ENCODE data around the gene CDC20B. TPM values are rescaled to one million over a fixed set of nuclear protein-coding genes. Genes with fewer than 3 reads are reported as not detected.
"Not testable (repeated sequence)": the region's sequence is repeated elsewhere in the genome, so short reads cannot be mapped to it uniquely, and the experiment has no call there.

CDC20B gene
- total RNA-seq, 1 experiment from 2014 or later = not detected

- Histone ChIP-seq H3K9me3 (0 out of 2 replicates have a peak, but pooled peaks cover 2% of the 10 kb centered on the region), H3K4me3 (no peak overlapping the region), H3K27me3 (no peaks in the 10 kb centered on the region), H3K36me3 (no peaks in the 10 kb centered on the region)
- DNase-seq = no peak
Measured at GRCh38 chr5:55134053-55134722, 38.8 kb downstream of the CDC20B start.

- no peaks in the 10 kb centered on the region for H3K36me3 ChIP-seq
- H3K4me3 ChIP-seq = no peak overlapping the region
- no peaks in the 10 kb centered on the region for H3K9me3 ChIP-seq
- peaks cover 5% of the 10 kb centered on the region; the same call in 1 of the 2 replicates for H3K27me3 ChIP-seq
- no peak for DNase-seq
Measured at GRCh38 chr5:55123365-55123764, 49.6 kb downstream of the CDC20B start.

- no peaks in the 10 kb centered on the region for H3K36me3 ChIP-seq
- H3K27me3 ChIP-seq = peaks cover 8% of the 10 kb centered on the region; the same call in 1 of the 2 replicates
- no peak overlapping the region for H3K4me3 ChIP-seq
- H3K9me3 ChIP-seq = no peaks in the 10 kb centered on the region
- DNase-seq = no peak
Measured at GRCh38 chr5:55114061-55114460, 58.9 kb downstream of the CDC20B start.

DNA sequence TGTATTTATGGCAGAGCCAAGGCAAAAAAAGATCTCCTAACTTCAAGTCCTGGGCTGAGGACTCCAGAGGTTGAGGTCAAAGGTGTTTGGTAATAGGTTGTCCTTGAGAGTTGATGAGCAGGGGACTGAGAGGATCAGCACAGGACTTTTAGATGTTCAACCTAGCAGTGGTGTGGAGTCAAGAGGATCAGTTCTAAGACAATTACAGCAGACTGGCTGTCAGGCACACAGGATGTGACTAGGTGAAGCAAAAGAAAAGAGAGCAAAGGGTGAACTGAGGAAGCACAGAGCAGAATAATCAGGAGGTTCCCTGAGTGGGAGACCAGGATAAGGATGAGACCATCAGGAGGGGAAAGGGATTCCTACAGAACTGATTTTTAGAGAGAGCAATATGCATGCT, 59.6 kb downstream of the CDC20B start:
- DNase-seq = no peak
- no peaks in the 10 kb centered on the region for H3K36me3 ChIP-seq
- H3K9me3 ChIP-seq = no peaks in the 10 kb centered on the region
- peaks cover 8% of the 10 kb centered on the region; the same call in 1 of the 2 replicates for H3K27me3 ChIP-seq
- H3K4me3 ChIP-seq = no peak overlapping the region

GRCh38 chr5:55110217-55110616, 62.8 kb downstream of the CDC20B start:
- no peaks in the 10 kb centered on the region for H3K9me3 ChIP-seq
- H3K4me3 ChIP-seq = no peak overlapping the region
- H3K36me3 ChIP-seq = no peaks in the 10 kb centered on the region
- peaks cover 8% of the 10 kb centered on the region; the same call in 1 of the 2 replicates for H3K27me3 ChIP-seq
- DNase-seq = no peak

GRCh38 chr5:55108661-55109060, 64.3 kb downstream of the CDC20B start:
- Histone ChIP-seq H3K9me3 (no peaks in the 10 kb centered on the region), H3K27me3 (peaks cover 8% of the 10 kb centered on the region; the same call in 1 of the 2 replicates), H3K4me3 (no peak overlapping the region), H3K36me3 (no peaks in the 10 kb centered on the region)
- DNase-seq = no peak

DNA sequence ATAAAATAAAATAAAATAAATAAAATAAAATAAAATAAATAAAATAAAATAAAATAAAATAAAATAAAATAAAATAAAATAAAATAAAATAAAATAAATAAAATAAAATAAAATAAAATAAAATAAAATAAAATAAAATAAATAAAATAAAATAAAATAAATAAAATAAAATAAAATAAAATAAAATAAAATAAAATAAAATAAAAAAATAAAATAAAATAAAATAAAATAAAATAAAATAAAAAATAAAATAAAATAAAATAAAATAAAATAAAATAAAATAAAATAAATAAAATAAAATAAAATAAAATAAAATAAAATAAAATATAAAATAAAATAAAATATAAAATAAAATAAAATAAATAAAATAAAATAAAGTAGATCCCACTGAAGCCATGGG, 67.0 kb downstream of the CDC20B start:
- H3K9me3 ChIP-seq, H3K36me3 ChIP-seq, H3K27me3 ChIP-seq, DNase-seq, H3K4me3 ChIP-seq: not testable (repeated sequence)

DNA sequence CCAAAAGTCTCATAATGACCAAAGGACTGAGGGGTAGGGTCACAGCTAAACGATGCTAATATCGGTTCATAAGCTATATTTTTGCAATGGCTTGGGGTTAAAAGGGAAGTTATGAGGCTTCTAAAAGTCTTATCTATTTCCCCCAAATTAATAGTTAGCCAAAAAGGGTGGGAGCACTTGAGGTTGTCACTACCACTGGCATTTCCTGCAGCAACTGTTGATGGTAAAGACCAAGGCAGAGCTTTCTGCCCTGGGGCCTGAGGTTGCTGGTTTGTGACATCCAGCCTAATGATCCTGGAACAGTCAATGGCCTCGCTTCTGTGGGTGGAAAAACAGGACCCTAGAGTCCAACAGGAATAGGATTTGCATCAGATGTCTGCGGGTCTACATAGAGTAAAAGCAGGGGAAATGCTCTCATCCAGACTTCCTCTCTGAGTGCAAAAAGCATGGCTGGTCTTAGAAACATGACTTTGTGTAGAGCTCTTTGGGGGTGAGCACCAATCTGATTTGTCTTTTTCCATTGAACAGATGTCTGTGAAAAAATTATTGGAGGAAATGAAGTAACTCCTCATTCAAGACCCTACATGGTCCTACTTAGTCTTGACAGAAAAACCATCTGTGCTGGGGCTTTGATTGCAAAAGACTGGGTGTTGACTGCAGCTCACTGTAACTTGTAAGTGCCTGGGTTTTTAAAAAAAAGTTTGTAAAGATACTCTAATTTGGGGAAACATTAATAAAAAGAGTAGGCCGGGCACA, 67.9 kb downstream of the CDC20B start:
- H3K27me3 ChIP-seq = no peaks in the 10 kb centered on the region
- H3K4me3 ChIP-seq = no peak overlapping the region
- no peaks in the 10 kb centered on the region for H3K9me3 ChIP-seq
- DNase-seq = no peak
- H3K36me3 ChIP-seq = no peaks in the 10 kb centered on the region

DNA sequence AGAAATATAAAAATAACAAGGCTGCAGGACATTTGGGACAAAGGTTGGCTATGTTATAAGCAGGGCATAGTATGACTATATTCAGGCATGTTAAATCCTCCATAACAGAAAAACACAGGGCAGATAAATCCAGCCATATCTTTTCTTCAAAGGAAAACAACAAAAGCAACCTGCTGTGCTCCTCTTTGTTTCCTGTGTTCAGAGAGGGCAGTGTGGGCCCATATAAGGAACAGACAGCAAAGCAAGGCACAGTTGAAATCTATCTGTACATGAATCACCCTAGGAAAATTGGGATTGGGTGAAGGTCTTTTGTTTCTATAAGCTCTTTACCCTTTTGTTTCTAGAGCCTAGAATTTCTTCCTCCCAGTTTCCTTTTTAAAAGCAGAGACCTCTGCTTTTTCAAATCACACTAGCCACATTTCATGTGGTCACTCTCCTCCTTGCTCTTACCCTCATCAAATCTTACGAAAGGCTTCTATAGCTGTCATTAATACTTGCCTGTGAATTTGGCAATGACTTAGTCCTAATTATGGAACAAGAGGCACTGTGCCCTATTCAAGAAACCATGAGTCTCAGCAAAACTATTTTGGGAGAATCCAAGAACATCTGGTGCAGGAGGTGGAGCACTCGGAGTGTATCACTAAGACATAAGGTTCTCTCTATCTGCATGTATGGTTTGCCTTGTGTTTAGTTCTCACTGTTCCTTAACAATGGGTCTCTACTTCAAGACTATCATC, 68.8 kb downstream of the CDC20B start:
- Histone ChIP-seq H3K4me3 (no peak overlapping the region), H3K9me3 (no peaks in the 10 kb centered on the region), H3K27me3 (no peaks in the 10 kb centered on the region), H3K36me3 (no peaks in the 10 kb centered on the region)
- no peak for DNase-seq

DNA sequence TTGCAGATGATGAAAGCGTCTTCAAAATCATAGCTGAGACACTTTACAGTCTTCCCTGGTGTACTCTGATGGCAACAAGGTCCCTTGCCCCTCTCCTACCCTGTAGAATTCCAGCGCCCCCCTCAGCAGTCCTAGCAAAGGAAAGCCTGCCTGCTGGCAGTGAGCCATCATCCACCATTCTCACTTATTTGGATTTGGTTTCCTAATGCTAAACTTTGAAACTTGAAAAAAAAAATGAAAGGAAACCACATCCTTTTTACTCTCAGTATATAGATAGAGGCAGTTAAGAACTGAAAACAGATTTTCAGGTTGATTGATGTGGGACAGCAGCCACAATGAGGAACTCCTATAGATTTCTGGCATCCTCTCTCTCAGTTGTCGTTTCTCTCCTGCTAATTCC, 70.6 kb downstream of the CDC20B start, which contains the start of gene GZMA:
TSS of gene GZMA (plus strand) at position 299 of the 400 bp plus-strand sequence. CDS start at position 336, 37 bp downstream.
- H3K9me3 ChIP-seq = no peaks in the 10 kb centered on the region
- DNase-seq = no peak
- H3K27me3 ChIP-seq = no peaks in the 10 kb centered on the region
- H3K4me3 ChIP-seq = no peak within 1 kb of the TSS
- no peaks in the 10 kb centered on the region for H3K36me3 ChIP-seq

GRCh38 chr5:55101556-55102276, 71.3 kb downstream of the CDC20B start:
- no peak overlapping the region for H3K4me3 ChIP-seq
- no peaks in the 10 kb centered on the region for H3K27me3 ChIP-seq
- no peaks in the 10 kb centered on the region for H3K9me3 ChIP-seq
- H3K36me3 ChIP-seq = no peaks in the 10 kb centered on the region
- DNase-seq = no peak

- DNase-seq, H3K27me3 ChIP-seq, H3K4me3 ChIP-seq, H3K9me3 ChIP-seq, H3K36me3 ChIP-seq: not testable (repeated sequence)
Measured at GRCh38 chr5:55101148-55101547, 71.8 kb downstream of the CDC20B start.

DNA sequence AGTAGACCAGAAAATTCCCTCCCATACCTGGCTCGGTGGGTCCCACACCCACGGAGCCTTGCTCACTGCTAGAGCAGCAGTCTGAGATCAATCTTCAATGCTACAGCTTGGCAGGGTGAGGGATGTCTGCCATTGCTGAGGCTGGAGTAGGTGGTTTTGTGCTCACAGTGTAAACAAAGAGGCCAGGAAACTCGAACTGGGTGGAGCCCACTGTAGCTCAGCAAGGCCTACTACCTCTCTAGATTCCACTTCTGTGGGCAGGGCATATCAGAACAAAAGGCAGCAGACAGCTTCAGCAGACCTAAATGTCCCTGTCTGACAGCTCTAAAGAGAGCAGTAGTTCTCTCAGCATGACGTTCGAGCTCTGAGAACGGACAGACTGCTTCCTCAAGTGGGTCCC, 76.1 kb downstream of the CDC20B start:
- H3K36me3 ChIP-seq = no peaks in the 10 kb centered on the region
- H3K9me3 ChIP-seq = no peaks in the 10 kb centered on the region
- no peak for DNase-seq
- H3K27me3 ChIP-seq = no peaks in the 10 kb centered on the region
- no peak overlapping the region for H3K4me3 ChIP-seq

- H3K9me3 ChIP-seq = no peaks in the 10 kb centered on the region
- no peak for DNase-seq
- H3K4me3 ChIP-seq = no peak overlapping the region
- no peaks in the 10 kb centered on the region for H3K36me3 ChIP-seq
- no peaks in the 10 kb centered on the region for H3K27me3 ChIP-seq
Measured at GRCh38 chr5:55096182-55096581, 76.8 kb downstream of the CDC20B start.

- not testable (repeated sequence) for DNase-seq, H3K9me3 ChIP-seq, H3K27me3 ChIP-seq, H3K4me3 ChIP-seq, H3K36me3 ChIP-seq
Measured at GRCh38 chr5:55091011-55091410, 82.0 kb downstream of the CDC20B start.

DNA sequence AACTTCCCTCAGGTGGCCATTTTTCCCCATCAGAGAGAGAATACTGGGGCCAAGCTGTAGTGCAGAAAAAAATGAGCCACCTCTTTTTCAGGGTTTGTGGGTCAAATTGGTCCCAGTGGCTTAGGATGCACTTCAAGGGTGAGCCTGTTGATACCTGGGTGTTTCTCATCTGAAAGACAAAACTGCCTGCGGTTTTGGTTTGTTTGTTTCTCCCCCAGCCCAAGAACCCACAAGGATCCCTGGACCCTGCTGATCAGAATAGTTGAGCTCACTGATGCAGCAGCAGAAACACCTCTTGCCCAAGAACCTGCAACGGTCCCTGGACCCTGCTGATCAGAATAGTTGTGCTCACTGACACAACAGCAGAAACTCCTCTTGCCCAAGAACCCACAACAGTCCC, 83.7 kb downstream of the CDC20B start:
- H3K36me3 ChIP-seq, DNase-seq, H3K27me3 ChIP-seq, H3K9me3 ChIP-seq, H3K4me3 ChIP-seq: not testable (repeated sequence)

DNA sequence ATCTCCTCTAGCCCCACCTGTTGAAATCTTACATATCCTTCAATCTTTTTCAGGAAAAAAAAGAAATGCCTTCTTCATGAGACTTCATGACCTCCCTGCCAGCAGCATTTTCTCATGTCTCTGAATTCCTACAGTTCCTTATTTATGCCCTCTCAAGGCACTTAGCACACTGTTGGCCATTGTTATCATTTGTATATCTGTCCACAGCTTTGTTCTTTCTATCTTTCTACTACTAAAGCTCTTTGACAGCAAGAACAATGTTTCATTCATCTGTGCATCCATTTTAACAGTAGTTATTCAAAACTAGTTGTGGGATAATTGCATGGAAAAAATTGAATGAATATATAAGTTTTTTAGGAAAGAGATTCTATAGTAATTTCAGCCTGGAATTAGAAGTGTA, 91.4 kb downstream of the CDC20B start:
- no peaks in the 10 kb centered on the region for H3K27me3 ChIP-seq
- H3K4me3 ChIP-seq = no peak overlapping the region
- H3K9me3 ChIP-seq = no peaks in the 10 kb centered on the region
- no peaks in the 10 kb centered on the region for H3K36me3 ChIP-seq
- DNase-seq = no peak

All from MG63 (cell line).